Activated T-helper 1 cell treated with anti-CD3 and anti-CD28 coated beads, Interleukin-12 subunit alpha, Interleukin-12 subunit beta, Interleukin-2, Interleukin-4 antibody, amounts not matched to agents 30 ng/mL and 10 ng/mL and 1 ng/mL, durations not matched to agents 14 hours and 24 hours and 36 hours (primary cell): ENCODE data around the gene RAB17. TPM values are rescaled to one million over a fixed set of nuclear protein-coding genes. Genes with fewer than 3 reads are reported as not detected.

ENCODE experiments used
- DNase-seq: peaks from one replicate; pipeline ENCODE4 v3.0.0; 2021; ENCODE audit warnings: low spot score
- H3K27ac Mint-ChIP-seq: one replicate; pipeline ENCODE4 v1.8.0; 2021; ENCODE audit warnings: mild to moderate bottlenecking, mixed read lengths
- H3K27me3 Mint-ChIP-seq: one replicate; pipeline ENCODE4 v1.8.0; 2022; ENCODE audit warnings: mild to moderate bottlenecking, moderate library complexity, mixed read lengths; ENCODE audit not compliant: insufficient read depth
- H3K36me3 Mint-ChIP-seq: one replicate; pipeline ENCODE4 v1.8.0; 2021; ENCODE audit warnings: low read depth, mixed read lengths
- H3K4me1 Mint-ChIP-seq: one replicate; pipeline ENCODE4 v1.8.0; 2021; ENCODE audit warnings: low read depth, mixed read lengths
- H3K4me3 Mint-ChIP-seq: one replicate; pipeline ENCODE4 v1.8.0; 2021; ENCODE audit warnings: mild to moderate bottlenecking, moderate library complexity, mixed read lengths
- H3K9me3 Mint-ChIP-seq: one replicate; pipeline ENCODE4 v1.8.0; 2021; ENCODE audit warnings: mixed read lengths
- intact Hi-C: fragments of 100-400 bp; cut with micrococcal nuclease; formaldehyde crosslinking; loops from one replicate; pipeline ENCODE4 v1.15.1; 2024
- total RNA-seq: library from RNA; stranded (reverse); gene quantifications from 2 replicates; pipeline ENCODE4 v1.2.3, GENCODE V29; 2022

The RAB17 gene
- total RNA-seq, 1 donor from 2014 or later, result not detected

DNA sequence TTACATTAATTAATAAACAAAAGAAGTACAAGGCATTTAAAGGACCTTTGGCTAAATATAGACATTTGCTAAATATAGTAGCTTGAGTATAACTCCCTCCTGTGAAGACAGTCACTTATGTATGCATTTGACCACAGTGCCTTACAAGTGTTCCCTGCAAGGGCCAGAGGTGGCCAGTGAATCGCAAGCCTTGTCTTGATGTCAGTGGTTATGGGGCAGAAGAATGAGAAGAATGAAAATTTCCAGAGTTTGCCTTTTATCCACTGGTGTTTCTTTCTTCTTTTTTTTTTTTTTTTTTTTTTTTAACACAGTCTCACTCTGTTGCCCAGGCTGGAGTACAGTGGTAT is 38.6 kb upstream of the RAB17 start:
- Mint-ChIP-seq H3K4me3 (peak overlapping the region; percentile 74), H3K4me1 (peaks cover 6% of the 10 kb centered on the region), H3K27ac (no peak overlapping the region), H3K27me3 (peaks cover 40% of the 10 kb centered on the region), H3K9me3 (no peaks in the 10 kb centered on the region), H3K36me3 (no peaks in the 10 kb centered on the region)
- intact Hi-C loops, result no loop called here
- DNase-seq, result no peak

DNA sequence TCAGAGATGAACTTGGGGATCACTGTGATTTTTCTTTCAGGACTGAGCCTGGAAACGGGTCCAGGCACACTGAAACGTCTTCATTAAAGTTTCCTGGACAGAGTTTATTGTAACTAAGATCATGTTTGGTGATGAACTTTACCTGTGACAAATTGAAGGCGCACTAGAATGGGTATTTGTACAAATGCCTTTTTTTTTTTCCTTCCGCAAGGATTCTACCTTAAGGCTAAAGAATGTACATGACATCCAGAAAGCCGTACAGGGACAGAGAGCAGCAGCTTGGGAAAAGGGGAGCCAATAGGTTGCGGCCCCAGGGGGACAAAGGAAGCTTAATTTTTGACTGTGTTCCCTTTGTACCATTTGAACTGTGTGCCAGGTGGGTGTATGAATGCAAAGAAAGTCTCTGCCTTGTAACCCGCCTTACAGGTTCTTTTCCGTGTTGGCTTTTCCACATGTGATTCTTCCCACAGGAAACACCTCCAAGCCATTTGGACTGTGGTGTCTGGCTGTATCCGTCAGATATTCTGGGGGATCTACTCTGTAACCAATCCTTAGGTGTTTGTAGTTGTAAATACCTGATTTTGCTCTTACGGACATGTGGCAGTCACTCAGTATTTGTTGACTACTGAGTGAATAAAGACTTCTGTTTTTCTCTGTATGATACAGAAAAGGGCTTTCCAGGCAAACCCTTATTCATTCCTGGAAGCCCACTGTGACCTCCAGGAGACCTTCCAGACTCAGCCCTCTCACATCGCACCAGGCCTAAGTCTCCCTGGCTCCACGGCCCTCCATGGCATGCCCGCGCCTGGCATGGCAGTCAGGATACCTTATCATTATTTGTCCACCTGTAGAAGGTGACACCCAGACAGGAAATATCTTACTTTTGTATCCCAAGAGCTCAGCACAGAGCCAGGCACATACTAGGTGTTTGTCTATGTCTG is 38.0 kb upstream of the RAB17 start:
- no peaks in the 10 kb centered on the region for H3K36me3 Mint-ChIP-seq
- intact Hi-C loops, result no loop called here
- H3K27me3 Mint-ChIP-seq, result peaks cover 44% of the 10 kb centered on the region

DNA sequence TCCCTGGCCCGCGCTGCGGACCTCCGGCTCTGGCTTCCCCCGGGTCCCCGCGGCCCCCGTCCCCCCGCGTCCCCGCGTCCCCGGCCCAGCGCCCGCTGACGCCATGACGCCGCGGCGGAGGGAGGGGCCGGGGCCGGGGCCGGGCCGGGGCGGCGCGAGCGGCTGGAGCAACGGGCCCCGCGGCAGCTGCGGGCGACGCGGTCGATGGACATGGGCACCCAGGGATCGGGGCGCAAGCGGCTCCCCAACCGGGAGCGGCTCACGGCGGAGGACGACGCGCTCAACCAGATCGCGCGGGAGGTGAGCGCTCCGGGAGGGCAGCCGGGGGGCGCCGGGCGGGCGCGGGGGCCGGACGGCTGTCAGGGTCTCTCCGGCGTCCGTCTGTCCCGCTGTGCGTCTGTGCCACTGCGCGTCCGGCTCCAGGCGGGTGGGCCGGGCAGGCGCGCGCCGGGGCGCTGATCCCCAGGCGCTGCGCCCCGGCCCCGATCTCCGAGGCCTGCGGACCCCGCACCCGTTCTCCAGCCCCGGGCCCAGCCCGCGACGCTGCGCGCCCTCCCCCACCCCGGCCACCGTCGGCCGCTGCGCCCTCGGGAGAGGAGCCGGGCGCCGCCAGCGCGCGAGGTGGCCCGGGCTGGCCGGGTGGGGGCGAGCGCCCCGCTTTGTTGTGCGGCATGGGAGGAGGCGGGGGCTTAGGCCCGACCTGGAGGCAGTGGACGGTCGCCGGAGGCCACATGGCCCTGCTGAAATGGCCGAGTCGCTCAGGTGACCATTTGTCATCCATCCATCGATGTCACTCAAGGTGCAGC is 37.1 kb upstream of the RAB17 start, which contains the start of gene LRRFIP1:
TSS of gene LRRFIP1 (plus strand) at position 147 of the 806 bp plus-strand sequence. CDS start at position 205, 58 bp downstream.
- no peaks in the 10 kb centered on the region for H3K9me3 Mint-ChIP-seq
- intact Hi-C loops, result no loop called here
- H3K27ac Mint-ChIP-seq, result no peak within 1 kb of the TSS
- no peaks in the 10 kb centered on the region for H3K36me3 Mint-ChIP-seq
- H3K27me3 Mint-ChIP-seq, result peaks cover 48% of the 10 kb centered on the region
- DNase-seq, result no peak
- H3K4me1 Mint-ChIP-seq, result peaks cover 6% of the 10 kb centered on the region
- peak within 1 kb of the TSS; percentile 74 for H3K4me3 Mint-ChIP-seq

More for the DNA sequence above, 38.0 kb upstream of the RAB17 start:
- H3K9me3 Mint-ChIP-seq, result no peaks in the 10 kb centered on the region
- no peak for DNase-seq
- H3K4me3 Mint-ChIP-seq, result peak overlapping the region; percentile 74
- H3K4me1 Mint-ChIP-seq, result peaks cover 6% of the 10 kb centered on the region
- no peak overlapping the region for H3K27ac Mint-ChIP-seq

DNA sequence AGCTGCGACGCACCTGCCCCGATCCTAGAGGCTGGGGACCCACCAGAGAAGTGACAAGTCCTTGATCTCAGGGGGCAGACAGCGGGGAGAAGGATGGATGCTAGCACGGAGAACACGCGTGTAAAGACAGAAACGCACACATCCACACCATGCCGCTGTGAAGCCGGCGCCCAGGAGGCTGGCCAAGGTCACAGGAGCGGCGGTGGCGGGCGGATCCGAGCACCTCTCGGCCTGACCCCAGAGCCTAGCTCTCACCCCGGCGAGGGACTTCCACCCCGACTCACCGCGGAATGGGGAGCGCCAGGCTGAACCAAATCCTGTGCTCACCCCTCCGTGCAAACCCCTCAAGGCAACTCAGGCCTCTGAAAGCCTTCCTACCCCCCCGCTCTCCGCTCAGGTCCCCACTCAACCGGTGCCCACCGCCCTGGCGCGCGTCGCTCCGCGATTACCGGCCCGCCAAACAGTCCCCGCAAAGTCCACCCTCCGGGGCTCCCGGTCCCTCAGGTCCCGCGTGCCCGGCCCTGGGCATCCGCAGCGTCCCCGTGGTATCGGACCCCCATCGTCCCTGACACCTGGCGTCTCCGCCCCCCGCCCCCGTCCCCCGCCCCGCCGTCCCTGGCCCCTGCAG is 36.4 kb upstream of the RAB17 start:
- no peaks in the 10 kb centered on the region for H3K36me3 Mint-ChIP-seq
- intact Hi-C loops, result no loop called here
- H3K27me3 Mint-ChIP-seq, result peaks cover 48% of the 10 kb centered on the region
- H3K27ac Mint-ChIP-seq, result no peak overlapping the region
- no peak for DNase-seq
- peak overlapping the region; percentile 57 for H3K4me3 Mint-ChIP-seq
- H3K9me3 Mint-ChIP-seq, result no peaks in the 10 kb centered on the region
- H3K4me1 Mint-ChIP-seq, result peaks cover 6% of the 10 kb centered on the region

DNA sequence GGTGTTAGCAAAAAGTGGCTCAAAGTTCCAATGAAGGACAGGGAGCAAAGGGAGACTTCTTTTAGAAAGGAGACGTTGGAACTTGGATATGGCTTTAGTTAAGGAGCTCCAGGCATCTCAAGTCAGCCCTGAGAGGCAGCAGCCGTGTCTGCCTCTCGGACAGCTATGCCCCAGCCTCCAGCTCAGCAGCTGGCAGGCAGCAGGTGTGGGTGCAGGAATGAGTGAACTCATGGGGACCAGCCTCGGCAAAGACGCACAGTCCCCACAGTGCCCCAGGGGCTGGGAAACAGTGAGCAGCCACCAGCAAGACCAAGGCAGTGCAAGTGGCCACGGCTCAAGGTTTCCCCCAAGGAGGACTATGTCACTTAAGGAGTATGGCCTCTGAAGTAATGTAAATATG is 35.2 kb upstream of the RAB17 start:
- no peak for DNase-seq
- Mint-ChIP-seq H3K4me3 (peak overlapping the region; percentile 57), H3K9me3 (no peaks in the 10 kb centered on the region)

DNA sequence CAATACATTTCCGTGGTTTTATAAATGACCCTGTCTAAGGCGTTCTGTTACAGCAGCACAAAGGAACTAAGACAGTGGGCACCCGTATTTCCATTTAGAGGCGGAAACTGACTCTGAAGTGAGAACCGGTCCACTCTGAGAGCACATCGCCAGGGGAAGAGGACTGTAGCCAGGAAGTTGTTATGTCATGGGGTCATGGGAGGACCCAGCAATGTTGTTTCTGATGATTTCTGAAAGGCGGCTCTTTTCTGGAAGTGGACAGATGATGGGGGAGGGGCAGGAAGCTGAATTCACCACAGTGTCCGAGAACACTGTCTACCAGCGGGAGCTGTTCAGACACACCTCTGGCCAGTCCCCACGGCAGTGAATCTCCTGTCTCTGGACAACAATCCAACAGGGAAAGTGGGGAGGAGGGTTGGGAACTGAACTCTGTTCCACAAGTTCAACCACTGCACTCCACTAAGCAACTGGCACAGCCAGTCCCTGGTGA is 34.7 kb upstream of the RAB17 start:
- Mint-ChIP-seq H3K9me3 (no peaks in the 10 kb centered on the region), H3K27ac (no peak overlapping the region), H3K27me3 (peaks cover 46% of the 10 kb centered on the region), H3K4me1 (no peaks in the 10 kb centered on the region), H3K4me3 (peak overlapping the region; percentile 1), H3K36me3 (no peaks in the 10 kb centered on the region)
- DNase-seq, result no peak
- intact Hi-C loops, result no loop called here

More for the DNA sequence above, 35.2 kb upstream of the RAB17 start:
- H3K36me3 Mint-ChIP-seq, result no peaks in the 10 kb centered on the region
- intact Hi-C loops, result no loop called here
- peaks cover 48% of the 10 kb centered on the region for H3K27me3 Mint-ChIP-seq
- H3K27ac Mint-ChIP-seq, result no peak overlapping the region
- peaks cover under 1% of the 10 kb centered on the region for H3K4me1 Mint-ChIP-seq

DNA sequence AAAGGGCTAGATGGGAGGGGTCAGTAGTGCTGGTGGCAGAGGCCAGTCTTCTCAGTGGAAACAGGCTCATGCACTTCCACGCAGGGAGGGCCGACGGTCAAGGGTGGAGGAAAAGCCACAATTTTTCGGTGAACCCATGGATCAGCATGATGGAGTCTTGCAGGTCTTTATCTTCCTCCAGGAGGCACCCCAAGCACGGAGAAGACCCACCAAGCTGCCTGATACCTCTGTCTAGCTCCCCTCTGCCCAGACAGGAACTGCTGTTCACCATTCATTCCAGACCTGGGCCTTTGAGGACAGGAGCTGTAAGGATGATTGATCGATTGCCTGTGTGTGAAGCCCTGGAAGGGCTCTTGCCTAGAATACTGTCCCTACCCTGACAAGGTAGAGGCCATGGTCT is 34.0 kb upstream of the RAB17 start:
- no peaks in the 10 kb centered on the region for H3K9me3 Mint-ChIP-seq
- H3K27me3 Mint-ChIP-seq, result peaks cover 39% of the 10 kb centered on the region
- no peaks in the 10 kb centered on the region for H3K4me1 Mint-ChIP-seq
- intact Hi-C loops, result no loop called here
- no peak overlapping the region for H3K4me3 Mint-ChIP-seq
- H3K36me3 Mint-ChIP-seq, result no peaks in the 10 kb centered on the region
- H3K27ac Mint-ChIP-seq, result no peak overlapping the region
- no peak for DNase-seq

DNA sequence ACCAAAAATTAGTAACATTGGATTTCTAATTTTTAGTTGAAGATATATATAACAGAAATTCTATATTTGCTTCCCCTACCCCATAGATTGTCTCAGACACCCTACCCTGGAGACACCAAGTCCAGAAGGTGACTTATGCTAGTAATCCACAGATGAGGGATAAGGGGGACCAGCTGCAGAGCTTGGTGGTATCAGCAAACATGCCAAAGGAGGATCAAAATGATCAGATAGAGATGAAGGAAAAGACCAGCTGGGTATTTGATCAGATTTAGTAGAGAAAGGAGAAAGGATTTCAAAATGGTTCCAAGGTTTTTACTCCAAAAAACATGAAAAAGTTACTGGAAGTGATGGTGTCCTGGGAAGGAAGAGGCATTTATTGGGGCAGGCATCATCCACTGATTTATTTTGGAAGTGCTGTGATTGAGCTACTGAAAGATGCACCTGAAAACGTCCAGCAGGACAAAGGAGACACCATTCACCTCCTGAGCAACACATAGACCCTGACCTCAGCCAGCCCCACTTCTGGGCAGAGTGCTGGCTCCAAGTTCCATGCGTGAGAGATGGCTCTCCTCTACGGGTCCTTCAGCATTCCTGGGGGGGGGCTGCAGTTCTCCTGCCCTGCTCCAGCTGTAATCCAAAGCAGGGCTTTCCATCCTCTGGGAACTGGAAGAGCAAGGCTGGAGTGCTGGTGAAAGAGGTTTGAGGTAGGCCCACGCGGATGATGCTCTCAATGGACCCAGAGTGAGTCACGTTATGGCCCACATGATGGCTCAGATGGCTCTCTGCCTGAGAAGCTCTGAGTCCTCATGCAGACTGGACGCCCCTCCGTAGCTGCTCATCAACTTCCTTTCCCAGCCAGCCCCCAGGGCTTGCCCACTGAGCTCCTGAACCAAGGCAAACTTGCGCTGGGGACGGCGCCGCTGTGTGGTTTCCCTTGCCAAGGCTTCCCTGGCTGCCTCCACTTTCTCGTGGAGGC is 33.2 kb upstream of the RAB17 start:
- DNase-seq, result no peak
- Mint-ChIP-seq H3K27me3 (peaks cover 34% of the 10 kb centered on the region), H3K27ac (no peak overlapping the region), H3K4me3 (no peak overlapping the region), H3K4me1 (no peaks in the 10 kb centered on the region), H3K36me3 (no peaks in the 10 kb centered on the region), H3K9me3 (no peaks in the 10 kb centered on the region)
- intact Hi-C loops, result no loop called here

DNA sequence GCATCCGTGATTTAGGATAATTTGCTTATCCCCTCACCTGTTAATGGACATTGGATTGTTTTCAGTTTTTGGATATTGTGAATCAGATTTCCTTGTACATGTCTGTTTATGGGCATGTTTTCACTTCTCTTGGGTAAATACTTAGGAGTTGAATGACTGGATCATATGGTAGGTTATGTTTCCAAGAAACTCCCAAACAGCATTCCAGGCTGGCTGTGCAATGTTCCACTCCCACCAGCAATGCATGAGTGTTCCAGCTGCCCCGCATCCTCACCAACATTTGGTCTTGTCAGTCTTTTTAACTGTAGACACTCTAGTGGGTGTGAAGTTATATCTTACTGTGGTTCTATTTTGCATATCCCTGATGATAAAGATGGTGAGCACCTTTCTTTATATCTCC is 27.9 kb upstream of the RAB17 start:
- Mint-ChIP-seq H3K4me1 (peaks cover 22% of the 10 kb centered on the region), H3K27me3 (peaks cover 10% of the 10 kb centered on the region), H3K36me3 (no peaks in the 10 kb centered on the region), H3K4me3 (no peak overlapping the region), H3K27ac (no peak overlapping the region), H3K9me3 (no peaks in the 10 kb centered on the region)
- intact Hi-C loops, result no loop called here
- no peak for DNase-seq

DNA sequence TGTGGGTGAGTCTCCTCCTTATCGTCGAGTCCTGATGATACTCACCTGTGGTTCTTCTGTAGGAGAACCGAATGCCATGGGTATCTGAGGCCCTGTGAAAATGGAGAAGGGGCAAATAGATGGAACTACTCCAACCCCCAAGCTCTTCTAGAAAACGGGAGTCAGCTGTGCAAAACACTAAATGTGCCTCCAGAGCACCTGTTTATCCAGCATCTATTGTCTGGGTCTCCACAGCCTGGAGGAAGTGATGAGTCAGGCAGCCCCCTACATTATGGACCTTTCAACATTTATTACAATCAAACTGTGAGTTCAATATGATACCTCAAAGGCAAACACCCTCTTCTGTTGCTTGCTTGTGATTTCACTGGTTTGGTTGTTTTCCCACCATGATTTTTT is 27.1 kb upstream of the RAB17 start:
- H3K27ac Mint-ChIP-seq, result no peak overlapping the region
- H3K4me3 Mint-ChIP-seq, result no peak overlapping the region
- peaks cover 7% of the 10 kb centered on the region for H3K27me3 Mint-ChIP-seq
- H3K9me3 Mint-ChIP-seq, result no peaks in the 10 kb centered on the region
- no peaks in the 10 kb centered on the region for H3K36me3 Mint-ChIP-seq
- intact Hi-C loops, result no loop called here
- H3K4me1 Mint-ChIP-seq, result peaks cover 22% of the 10 kb centered on the region
- DNase-seq, result no peak

DNA sequence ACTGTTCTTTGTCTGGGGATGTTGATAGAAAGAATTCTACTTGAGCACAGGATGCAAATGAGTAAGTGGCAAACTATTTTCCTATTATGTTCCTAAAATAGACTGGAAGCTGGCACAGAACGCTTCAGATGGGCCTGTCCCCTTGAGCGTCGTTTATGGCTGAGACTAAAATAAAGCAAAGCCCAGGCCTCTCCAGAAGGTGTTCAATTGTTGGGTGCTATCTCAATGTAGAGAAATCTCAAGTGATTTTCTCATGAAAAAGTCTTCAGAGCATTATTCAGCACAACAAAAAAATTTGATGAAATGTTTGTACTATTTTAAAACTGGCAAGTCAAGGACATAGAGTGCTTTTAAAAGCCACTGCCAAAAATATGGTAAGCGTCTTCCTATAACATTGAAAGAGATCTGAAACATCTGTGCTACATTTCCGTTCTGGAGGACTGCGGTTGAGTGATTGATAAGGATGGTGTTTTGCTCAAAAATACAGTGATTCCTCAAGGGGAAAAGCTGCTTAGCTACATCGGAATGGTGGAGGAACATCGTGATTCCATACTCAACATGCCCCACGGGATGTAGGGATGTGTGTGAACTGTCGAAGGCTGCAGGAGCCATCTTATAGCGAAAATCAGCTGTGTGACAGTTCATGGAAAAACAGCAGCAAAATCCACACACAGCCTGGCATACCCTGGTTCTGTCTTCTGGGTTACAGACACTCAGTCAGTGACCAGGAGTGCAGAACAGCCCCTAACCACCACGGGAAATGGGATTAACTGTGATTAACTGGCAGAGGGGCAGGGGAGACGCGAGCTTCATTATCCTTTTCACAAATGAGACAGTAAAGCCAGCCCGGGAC is 26.4 kb upstream of the RAB17 start:
- H3K27me3 Mint-ChIP-seq, result peaks cover 7% of the 10 kb centered on the region
- peak overlapping the region; percentile 25 for H3K4me3 Mint-ChIP-seq
- DNase-seq, result no peak
- no peaks in the 10 kb centered on the region for H3K36me3 Mint-ChIP-seq
- peaks cover 22% of the 10 kb centered on the region for H3K4me1 Mint-ChIP-seq
- H3K27ac Mint-ChIP-seq, result no peak overlapping the region
- no peaks in the 10 kb centered on the region for H3K9me3 Mint-ChIP-seq
- intact Hi-C loops, result no loop called here
